Dermis lymphatic vessel endothelial cell (primary cell): ENCODE measurements around the gene ANKMY1. TPM values are rescaled to one million over a fixed set of nuclear protein-coding genes. Genes with fewer than 3 reads are reported as not detected.

Experiments used
- total RNA-seq: library from RNA; depleted of rRNA; stranded (reverse); fragments of >200 nt; gene quantifications from 2 replicates; pipeline ENCODE4 v1.2.1, GENCODE V29; 2014

Gene ANKMY1, protein sequence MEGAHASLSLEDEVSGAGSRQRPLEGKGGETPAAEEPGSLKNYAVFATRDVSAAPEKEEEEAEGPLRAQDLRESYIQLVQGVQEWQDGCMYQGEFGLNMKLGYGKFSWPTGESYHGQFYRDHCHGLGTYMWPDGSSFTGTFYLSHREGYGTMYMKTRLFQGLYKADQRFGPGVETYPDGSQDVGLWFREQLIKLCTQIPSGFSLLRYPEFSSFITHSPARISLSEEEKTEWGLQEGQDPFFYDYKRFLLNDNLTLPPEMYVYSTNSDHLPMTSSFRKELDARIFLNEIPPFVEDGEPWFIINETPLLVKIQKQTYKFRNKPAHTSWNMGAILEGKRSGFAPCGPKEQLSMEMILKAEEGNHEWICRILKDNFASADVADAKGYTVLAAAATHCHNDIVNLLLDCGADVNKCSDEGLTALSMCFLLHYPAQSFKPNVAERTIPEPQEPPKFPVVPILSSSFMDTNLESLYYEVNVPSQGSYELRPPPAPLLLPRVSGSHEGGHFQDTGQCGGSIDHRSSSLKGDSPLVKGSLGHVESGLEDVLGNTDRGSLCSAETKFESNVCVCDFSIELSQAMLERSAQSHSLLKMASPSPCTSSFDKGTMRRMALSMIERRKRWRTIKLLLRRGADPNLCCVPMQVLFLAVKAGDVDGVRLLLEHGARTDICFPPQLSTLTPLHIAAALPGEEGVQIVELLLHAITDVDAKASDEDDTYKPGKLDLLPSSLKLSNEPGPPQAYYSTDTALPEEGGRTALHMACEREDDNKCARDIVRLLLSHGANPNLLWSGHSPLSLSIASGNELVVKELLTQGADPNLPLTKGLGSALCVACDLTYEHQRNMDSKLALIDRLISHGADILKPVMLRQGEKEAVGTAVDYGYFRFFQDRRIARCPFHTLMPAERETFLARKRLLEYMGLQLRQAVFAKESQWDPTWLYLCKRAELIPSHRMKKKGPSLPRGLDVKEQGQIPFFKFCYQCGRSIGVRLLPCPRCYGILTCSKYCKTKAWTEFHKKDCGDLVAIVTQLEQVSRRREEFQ
- 4.8 and 5.4 TPM in 2 replicates for total RNA-seq

DNA sequence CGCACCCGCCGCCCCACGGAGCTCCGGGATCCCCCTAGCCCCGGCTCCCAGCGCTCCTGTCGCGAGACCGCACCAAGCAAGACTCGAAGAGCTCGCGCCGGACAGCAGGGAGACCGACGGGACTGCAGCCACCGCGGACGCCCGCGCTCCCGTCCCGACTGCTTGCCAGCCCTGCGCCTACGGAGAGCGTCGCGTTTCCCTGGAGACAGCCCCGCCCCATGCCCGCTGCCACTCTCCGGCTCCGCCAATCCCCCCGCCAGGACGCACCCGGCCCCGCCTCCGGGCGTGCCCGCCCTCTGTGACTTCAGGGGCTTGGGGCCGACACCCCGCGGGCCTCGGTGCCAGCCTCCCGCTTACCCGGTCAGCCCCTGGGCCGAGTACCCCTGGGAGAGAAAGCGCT, at the start of gene ANKMY1:
Gene ANKMY1, minus strand, starts transcription at position 181 of the 400 bp plus-strand sequence. CDS start 653 bp downstream, outside the sequence.

GRCh38 chr2:240586198-240586918, 28.6 kb upstream of the ANKMY1 start, which contains the start of gene CAPN10:
Gene CAPN10, plus strand, starts transcription at chr2:240586734. Its CDS starts 178 bp downstream, at chr2:240586912.

GRCh38 chr2:240567872-240568677, 10.3 kb upstream of the ANKMY1 start, which contains the start of gene RNPEPL1:
Gene RNPEPL1, plus strand, starts transcription at chr2:240568484. Its CDS starts 103 bp downstream, at chr2:240568587.

GRCh38 chr2:240560084-240560479, 2.3 kb upstream of the ANKMY1 start, which contains the start of gene DUSP28:
Gene DUSP28, plus strand, starts transcription at chr2:240560357. Its CDS starts 328 bp downstream, at chr2:240560685.

GRCh38 chr2:240435457-240435947, 122.3 kb downstream of the ANKMY1 start, which contains the start of gene GPC1:
Gene GPC1, plus strand, starts transcription at chr2:240435663. Its CDS starts 256 bp downstream, at chr2:240435919.

Other genes with a start within 250 kb of the ANKMY1 start
- 5.0 and 11.4 TPM in 2 replicates for gene GPC1, start 122.3 kb downstream of the ANKMY1 start, total RNA-seq
- gene DUSP28, start 2.4 kb upstream of the ANKMY1 start, total RNA-seq: 2.5 and 2.7 TPM in 2 replicates
- 18.0 and 18.7 TPM in 2 replicates for gene RNPEPL1, start 10.5 kb upstream of the ANKMY1 start, total RNA-seq
- gene CAPN10, start 28.7 kb upstream of the ANKMY1 start, total RNA-seq: 23.2 and 26.7 TPM in 2 replicates
- gene GPR35, start 67.5 kb upstream of the ANKMY1 start, total RNA-seq: 0.17 TPM in 1 of 2 replicates, not detected in the other
- not detected in 2 replicates for gene AQP12B, start 124.9 kb upstream of the ANKMY1 start, total RNA-seq
- gene AQP12A, start 133.9 kb upstream of the ANKMY1 start, total RNA-seq: not detected in 2 replicates